Natural killer cell treated with Interleukin-12 subunit alpha and Interleukin-12 subunit beta and Interleukin-15 and Interleukin-18, amount 100 ng/mL, for 72 hours (primary cell): ENCODE measurements around the gene ABCA13. TPM values are rescaled to one million over a fixed set of nuclear protein-coding genes. Genes with fewer than 3 reads are reported as not detected.

Source experiments
- total RNA-seq, 2 donors: library from RNA; stranded (reverse); gene quantifications; one replicate each; pipeline ENCODE4 v1.2.3, GENCODE V29; 2022

The ABCA13 gene
- total RNA-seq, 2 donors from 2014 or later, result not detected

Other genes with a start within 250 kb of the ABCA13 start
- gene PKD1L1, start 223.0 kb upstream of the ABCA13 start, total RNA-seq, result under 1 TPM; 0.28 to 0.31 TPM
- 10 to 100 TPM; 60.4 to 61.7 TPM for gene HUS1, start 191.8 kb upstream of the ABCA13 start, total RNA-seq
- under 1 TPM in 1 of 2 donors, not detected in 1; 0.71 TPM for gene SUN3, start 142.4 kb upstream of the ABCA13 start, total RNA-seq
- gene C7orf57, start 135.9 kb upstream of the ABCA13 start, total RNA-seq, result under 1 TPM; 0.56 to 0.57 TPM
- gene UPP1, start 82.2 kb upstream of the ABCA13 start, total RNA-seq, result 100 to 1,000 TPM in 1 of 2 donors, 10 to 100 TPM in 1; 93.2 to 145 TPM